Stimulated activated memory B cell treated with anti-CD40 and anti-IgM and Interleukin-4, amounts not matched to agents 10 μg/mL and 1 μg/mL and 100 μg/mL, for 72 hours (primary cell): ENCODE data around the gene PYGM.

Experiments
- ATAC-seq: fragments of 150-1000 bp; cut with Tn5 transposase; 2 replicates; pipeline ENCODE4 v1.10.0; 2021
- H3K27ac Mint-ChIP-seq: one replicate; pipeline ENCODE4 v1.8.0; 2022; ENCODE audit warnings: mild to moderate bottlenecking, mixed read lengths
- H3K27me3 Mint-ChIP-seq: one replicate; pipeline ENCODE4 v1.8.0; 2022; ENCODE audit warnings: mixed read lengths
- H3K36me3 Mint-ChIP-seq: one replicate; pipeline ENCODE4 v1.8.0; 2022; ENCODE audit warnings: mixed read lengths
- H3K4me1 Mint-ChIP-seq: one replicate; pipeline ENCODE4 v1.8.0; 2022; ENCODE audit warnings: mixed read lengths
- H3K4me3 Mint-ChIP-seq: one replicate; pipeline ENCODE4 v1.8.0; 2022; ENCODE audit warnings: mild to moderate bottlenecking, moderate library complexity, mixed read lengths
- H3K9me3 Mint-ChIP-seq: one replicate; pipeline ENCODE4 v1.8.0; 2022; ENCODE audit warnings: mixed read lengths

The PYGM gene

DNA sequence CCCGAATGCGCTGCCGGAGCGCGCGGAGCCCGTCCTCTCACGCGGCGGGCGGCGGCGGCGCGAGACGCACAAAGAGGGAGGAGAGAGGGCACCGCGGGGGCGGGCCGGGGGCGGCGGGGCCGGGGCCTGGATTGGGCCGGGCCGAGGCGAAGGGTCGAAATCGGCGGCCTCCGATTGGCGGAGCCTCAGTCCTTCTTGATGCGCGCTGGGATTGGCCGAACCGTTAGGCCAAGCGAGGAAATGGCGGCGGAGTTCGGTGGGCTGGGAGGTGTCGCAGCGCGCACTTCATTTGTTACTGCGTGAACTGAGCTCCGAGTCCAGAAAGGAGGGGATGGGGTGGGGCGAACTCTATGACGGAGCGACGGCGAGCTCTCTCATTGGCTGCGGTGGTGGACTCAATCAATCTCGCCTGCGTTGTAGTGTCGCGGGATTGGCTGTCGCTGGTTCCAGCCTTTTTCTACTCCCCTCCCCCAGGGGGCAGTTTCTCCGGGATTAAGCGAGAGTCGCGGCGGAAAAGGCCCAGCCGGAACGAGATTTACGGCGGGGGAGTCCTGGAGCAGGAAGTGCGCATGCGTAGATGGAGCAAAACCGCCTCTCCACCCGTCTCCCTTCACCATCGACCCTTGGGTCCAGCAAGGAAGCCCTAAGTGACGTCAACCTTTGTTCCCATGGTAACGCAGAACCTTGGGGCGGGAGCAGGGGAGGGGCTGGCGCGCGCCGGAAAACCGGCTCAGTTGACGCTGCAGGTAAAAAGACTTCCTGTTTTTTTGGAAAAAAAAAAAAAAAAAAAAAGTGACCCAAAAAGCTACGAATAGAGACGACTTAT is 18.9 kb upstream of the PYGM start, which contains the start of gene SF1:
SF1 (minus strand) TSS at position 70 of the 826 bp plus-strand sequence. CDS start 150 bp downstream, outside the sequence.
- H3K27me3 Mint-ChIP-seq = no peaks in the 10 kb centered on the region
- peak; percentile 95 for ATAC-seq
- peaks cover 41% of the 10 kb centered on the region for H3K36me3 Mint-ChIP-seq
- H3K9me3 Mint-ChIP-seq = no peaks in the 10 kb centered on the region
- H3K27ac Mint-ChIP-seq = peak within 1 kb of the TSS; percentile 100
- peaks cover 66% of the 10 kb centered on the region for H3K4me1 Mint-ChIP-seq
- H3K4me3 Mint-ChIP-seq = peak within 1 kb of the TSS; percentile 95

DNA sequence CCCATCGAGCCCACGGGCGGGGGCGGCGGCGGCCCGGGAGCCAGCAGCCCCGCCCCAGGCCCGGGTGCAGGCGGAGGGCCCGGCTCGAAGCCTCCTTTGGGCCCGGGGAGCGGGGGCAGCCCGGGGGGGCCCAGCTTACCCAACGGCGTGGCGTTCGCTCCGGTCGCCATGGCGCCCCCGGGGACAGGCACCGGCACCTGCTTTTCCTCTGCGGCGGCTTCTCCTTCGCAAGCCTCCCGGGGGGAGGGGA is 18.4 kb upstream of the PYGM start:
- ATAC-seq = peak; percentile 42
- H3K36me3 Mint-ChIP-seq = peaks cover 46% of the 10 kb centered on the region
- no peaks in the 10 kb centered on the region for H3K27me3 Mint-ChIP-seq
- H3K4me3 Mint-ChIP-seq = peak overlapping the region; percentile 93
- peaks cover 70% of the 10 kb centered on the region for H3K4me1 Mint-ChIP-seq
- H3K9me3 Mint-ChIP-seq = no peaks in the 10 kb centered on the region
- H3K27ac Mint-ChIP-seq = peak overlapping the region; percentile 100

DNA sequence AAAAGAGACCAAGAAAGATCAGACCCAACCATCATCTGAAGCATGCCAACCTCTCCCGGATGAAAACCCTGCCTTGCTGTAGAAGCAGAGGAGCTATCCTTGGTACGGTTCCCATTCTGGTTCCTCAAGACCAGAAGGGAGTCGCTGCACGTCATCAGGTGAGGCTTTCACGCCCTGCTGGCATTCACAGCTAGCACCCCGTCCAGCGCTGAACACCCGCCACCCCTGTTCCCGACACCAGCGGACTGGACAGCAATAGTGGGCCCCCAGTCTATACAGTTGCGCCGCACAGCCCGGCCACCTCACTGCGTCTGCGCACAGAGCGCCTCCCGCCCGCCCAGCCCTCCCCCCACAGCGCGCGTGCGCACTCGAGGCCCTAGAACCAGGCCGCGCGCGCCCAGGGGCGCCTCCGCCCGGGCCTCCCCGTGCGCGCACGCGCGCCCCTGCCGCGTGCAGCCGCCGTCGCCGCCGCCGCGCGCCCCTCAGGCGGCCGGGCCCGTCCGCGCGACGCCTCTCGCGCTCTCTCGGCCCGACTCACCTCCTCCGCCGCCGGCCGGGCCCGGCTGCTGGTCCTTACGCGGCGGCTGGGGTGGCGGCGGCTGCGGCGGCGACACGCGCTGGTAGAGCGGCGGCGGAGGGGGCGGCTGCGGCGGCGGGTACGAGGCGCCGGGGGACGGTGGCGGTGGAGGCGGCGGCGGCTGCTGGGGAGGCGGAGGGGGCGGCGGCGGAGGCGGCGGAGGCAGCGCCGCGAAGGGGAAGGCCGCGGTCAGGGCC is 17.9 kb upstream of the PYGM start:
- Mint-ChIP-seq H3K27ac (peak overlapping the region; percentile 100), H3K27me3 (no peaks in the 10 kb centered on the region), H3K4me3 (peak overlapping the region; percentile 95), H3K4me1 (peaks cover 70% of the 10 kb centered on the region), H3K36me3 (peaks cover 51% of the 10 kb centered on the region), H3K9me3 (no peaks in the 10 kb centered on the region)
- peak; percentile 41 for ATAC-seq

DNA sequence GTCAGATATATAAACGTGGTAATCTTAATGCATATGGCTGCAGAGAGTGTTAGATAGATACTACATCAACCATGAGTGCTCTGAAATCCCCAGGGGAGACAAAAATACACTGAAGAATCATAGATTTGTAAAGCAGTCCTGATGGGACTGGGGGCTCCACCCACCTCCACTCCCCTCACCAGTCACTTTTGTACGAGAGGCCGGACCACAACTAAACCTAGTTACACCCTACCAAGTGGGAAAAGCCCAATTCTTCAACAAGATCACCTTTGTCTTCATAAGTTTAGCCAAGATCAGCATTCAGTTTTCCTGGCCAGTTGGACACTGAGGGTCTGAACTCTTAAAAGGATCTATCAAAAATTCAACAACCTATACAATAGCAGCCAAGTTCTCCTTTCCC is 17.1 kb upstream of the PYGM start:
- Mint-ChIP-seq H3K27me3 (no peaks in the 10 kb centered on the region), H3K36me3 (peaks cover 59% of the 10 kb centered on the region), H3K27ac (peak overlapping the region; percentile 87), H3K9me3 (no peaks in the 10 kb centered on the region), H3K4me1 (peaks cover 71% of the 10 kb centered on the region), H3K4me3 (peak overlapping the region; percentile 95)
- no peak for ATAC-seq

DNA sequence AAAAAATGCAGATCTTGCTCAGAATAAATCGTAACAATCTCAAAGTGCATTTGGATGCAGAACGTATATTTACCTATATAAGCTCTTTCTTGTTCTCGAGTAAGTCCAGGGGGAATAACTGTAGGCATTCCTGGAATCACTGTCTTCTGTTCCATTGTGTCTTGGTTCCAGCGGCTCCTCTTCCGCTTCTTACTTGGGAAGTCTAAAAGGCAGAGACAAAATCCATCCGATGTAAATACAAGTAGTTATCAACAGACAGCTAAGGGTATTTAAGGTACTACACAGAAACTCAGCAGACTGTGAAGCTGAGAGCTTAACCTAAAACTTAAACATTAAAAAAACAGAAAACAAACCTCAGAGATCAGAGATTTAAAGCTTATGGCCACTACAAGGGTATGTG is 16.7 kb upstream of the PYGM start:
- H3K27me3 Mint-ChIP-seq = no peaks in the 10 kb centered on the region

DNA sequence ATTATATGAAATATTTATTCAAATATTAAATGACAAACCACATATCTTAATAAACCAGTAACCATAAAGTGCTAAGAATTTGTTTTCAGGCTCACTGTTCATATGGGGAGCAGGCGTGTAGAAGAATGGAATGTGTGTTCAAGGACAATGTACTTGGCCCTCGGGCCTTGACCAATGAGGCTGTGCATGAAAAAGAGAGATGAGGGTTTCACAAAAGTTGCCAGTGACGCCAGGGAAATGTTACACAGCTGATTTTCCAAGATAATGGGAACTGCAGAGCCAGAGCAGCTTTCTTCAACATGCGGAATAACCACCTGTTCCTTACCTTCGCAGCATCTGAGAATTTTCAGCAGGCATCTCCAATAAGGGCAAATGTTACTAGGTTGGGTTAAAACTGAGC is 14.4 kb upstream of the PYGM start:
- Mint-ChIP-seq H3K4me1 (peaks cover 78% of the 10 kb centered on the region), H3K27me3 (no peaks in the 10 kb centered on the region), H3K4me3 (peak overlapping the region; percentile 26), H3K36me3 (peaks cover 79% of the 10 kb centered on the region), H3K27ac (no peak overlapping the region), H3K9me3 (no peaks in the 10 kb centered on the region)
- no peak for ATAC-seq

More for the DNA sequence above, 16.7 kb upstream of the PYGM start:
- Mint-ChIP-seq H3K27ac (peak overlapping the region; percentile 87), H3K9me3 (no peaks in the 10 kb centered on the region), H3K4me3 (peak overlapping the region; percentile 95), H3K36me3 (peaks cover 63% of the 10 kb centered on the region), H3K4me1 (peaks cover 76% of the 10 kb centered on the region)
- ATAC-seq = no peak

DNA sequence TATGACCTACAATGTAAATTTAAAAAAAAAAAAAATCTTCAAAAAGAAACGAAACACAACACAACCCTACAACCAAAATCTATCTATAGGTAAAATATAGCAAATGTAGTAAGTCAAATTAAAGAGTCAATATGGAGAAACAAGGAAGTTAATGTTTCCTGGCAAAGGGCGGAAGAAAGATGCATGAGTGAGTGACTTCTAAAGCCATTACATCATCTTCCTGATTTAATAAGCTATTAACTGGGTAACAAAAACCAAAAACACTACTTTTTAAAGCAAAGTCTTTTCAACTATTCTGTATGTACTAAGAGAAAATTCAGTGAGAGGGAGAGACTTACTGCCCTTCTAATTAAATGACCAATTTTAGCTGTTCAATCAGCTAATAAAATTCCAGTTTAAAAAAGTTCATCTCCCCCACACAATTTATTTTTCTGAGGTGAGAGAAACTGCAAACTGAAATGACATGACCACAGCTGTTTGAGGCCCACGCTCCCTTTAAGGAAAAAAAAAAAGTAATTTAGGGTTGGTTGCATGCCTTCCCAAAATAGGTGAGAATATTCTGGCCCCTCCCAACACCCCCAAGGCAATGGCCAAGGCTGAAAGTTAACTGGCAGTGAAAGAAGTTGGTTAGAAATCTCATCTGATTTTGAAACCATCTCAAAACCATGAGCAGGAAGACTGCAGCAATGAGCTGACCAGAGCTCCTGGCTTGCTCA is 12.7 kb upstream of the PYGM start:
- Mint-ChIP-seq H3K4me1 (peaks cover 93% of the 10 kb centered on the region), H3K4me3 (peak overlapping the region; percentile 74), H3K9me3 (no peaks in the 10 kb centered on the region), H3K27ac (peak overlapping the region; percentile 90), H3K27me3 (no peaks in the 10 kb centered on the region), H3K36me3 (peaks cover 94% of the 10 kb centered on the region)
- ATAC-seq = peak; percentile 54

DNA sequence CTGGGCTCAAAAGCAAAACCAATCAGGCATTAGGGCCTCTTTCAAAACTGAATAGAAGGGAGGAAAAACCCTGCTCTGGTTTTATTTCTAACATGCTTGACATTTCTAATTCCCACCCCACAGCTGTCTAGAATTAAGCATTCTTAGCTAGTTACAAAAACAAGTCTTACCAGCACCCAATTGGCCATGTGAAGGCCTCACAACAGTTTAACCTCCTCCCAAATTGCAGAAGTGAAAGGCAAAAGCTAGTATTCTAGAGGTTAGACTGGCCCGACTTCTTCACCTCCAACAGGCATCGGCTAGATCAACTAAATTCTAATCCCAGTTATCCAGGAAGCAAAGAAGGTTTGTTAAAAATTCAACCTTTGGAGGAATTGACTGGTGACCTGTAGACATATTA is 12.1 kb upstream of the PYGM start:
- Mint-ChIP-seq H3K4me3 (peak overlapping the region; percentile 74), H3K27ac (peak overlapping the region; percentile 90), H3K27me3 (no peaks in the 10 kb centered on the region), H3K9me3 (no peaks in the 10 kb centered on the region), H3K4me1 (peaks cover 93% of the 10 kb centered on the region), H3K36me3 (peaks cover 93% of the 10 kb centered on the region)
- peak; percentile 94 for ATAC-seq

DNA sequence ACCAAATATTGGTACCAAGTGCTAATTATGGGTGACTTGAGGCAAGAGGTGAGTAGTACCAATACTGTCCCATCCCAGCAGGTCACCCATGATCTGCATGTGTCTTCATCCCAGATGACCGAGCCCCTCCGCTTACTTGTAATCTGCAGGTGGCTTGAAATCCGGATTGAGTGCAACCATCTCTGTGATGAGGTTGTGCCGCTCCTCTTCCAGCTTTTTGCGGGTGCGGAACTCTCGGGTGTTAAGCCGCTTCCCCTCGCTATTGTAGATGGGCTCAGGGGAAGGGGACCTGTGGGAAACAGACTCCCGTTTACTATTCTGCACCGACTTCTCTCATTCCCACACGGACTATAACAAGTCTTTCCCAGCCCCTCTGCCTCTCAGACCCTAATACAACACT is 10.3 kb upstream of the PYGM start:
- no peaks in the 10 kb centered on the region for H3K27me3 Mint-ChIP-seq
- H3K9me3 Mint-ChIP-seq = no peaks in the 10 kb centered on the region
- H3K4me3 Mint-ChIP-seq = no peak overlapping the region
- H3K36me3 Mint-ChIP-seq = peaks cover 92% of the 10 kb centered on the region
- ATAC-seq = no peak
- H3K4me1 Mint-ChIP-seq = peaks cover 93% of the 10 kb centered on the region
- peak overlapping the region; percentile 90 for H3K27ac Mint-ChIP-seq

DNA sequence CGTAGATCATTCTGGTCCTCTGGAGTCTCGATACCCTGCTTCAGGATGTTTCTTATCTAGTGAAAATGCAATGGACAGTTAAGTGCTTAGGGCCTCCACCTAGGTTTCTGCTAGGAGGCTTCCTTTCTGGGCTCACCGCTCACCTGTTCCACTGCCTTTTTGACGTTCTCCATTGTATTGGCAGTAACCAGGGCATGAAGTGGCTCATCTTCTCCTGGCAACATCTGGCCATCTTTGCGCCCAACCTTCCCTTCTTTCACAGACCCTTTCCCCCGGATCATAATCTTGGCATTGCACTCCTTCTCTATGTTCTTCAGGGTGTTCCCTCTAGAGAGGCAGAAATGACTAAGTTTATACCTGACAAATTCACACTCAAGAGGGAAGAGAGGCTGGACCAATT is 9.5 kb upstream of the PYGM start:
- no peak overlapping the region for H3K4me3 Mint-ChIP-seq
- no peaks in the 10 kb centered on the region for H3K9me3 Mint-ChIP-seq
- ATAC-seq = no peak
- H3K27me3 Mint-ChIP-seq = no peaks in the 10 kb centered on the region
- H3K36me3 Mint-ChIP-seq = peaks cover 93% of the 10 kb centered on the region
- peak overlapping the region; percentile 67 for H3K27ac Mint-ChIP-seq
- H3K4me1 Mint-ChIP-seq = peaks cover 93% of the 10 kb centered on the region

DNA sequence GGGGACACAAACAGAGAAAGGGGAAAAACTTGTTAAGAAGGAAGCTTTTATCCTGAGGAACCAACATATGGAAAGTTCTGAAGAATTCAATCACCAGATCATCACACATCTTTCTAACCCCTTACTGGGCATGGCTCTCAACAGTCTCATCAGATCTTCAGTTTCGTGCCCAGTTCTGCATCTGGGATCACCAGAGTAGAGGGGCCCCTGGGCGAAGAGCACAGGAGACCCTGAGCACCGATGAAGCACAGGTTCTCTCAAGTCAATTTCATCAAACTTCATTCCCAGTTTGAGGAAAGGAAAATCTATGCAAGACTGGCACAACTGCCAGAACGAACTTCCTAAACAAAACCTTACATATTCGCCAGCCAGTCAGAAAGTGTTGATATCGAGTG is 8.5 kb upstream of the PYGM start:
- no peaks in the 10 kb centered on the region for H3K27me3 Mint-ChIP-seq
- H3K9me3 Mint-ChIP-seq = no peaks in the 10 kb centered on the region
- H3K36me3 Mint-ChIP-seq = peaks cover 87% of the 10 kb centered on the region
- ATAC-seq = no peak
- H3K4me1 Mint-ChIP-seq = peaks cover 95% of the 10 kb centered on the region
- no peak overlapping the region for H3K4me3 Mint-ChIP-seq
- H3K27ac Mint-ChIP-seq = peak overlapping the region; percentile 69

DNA sequence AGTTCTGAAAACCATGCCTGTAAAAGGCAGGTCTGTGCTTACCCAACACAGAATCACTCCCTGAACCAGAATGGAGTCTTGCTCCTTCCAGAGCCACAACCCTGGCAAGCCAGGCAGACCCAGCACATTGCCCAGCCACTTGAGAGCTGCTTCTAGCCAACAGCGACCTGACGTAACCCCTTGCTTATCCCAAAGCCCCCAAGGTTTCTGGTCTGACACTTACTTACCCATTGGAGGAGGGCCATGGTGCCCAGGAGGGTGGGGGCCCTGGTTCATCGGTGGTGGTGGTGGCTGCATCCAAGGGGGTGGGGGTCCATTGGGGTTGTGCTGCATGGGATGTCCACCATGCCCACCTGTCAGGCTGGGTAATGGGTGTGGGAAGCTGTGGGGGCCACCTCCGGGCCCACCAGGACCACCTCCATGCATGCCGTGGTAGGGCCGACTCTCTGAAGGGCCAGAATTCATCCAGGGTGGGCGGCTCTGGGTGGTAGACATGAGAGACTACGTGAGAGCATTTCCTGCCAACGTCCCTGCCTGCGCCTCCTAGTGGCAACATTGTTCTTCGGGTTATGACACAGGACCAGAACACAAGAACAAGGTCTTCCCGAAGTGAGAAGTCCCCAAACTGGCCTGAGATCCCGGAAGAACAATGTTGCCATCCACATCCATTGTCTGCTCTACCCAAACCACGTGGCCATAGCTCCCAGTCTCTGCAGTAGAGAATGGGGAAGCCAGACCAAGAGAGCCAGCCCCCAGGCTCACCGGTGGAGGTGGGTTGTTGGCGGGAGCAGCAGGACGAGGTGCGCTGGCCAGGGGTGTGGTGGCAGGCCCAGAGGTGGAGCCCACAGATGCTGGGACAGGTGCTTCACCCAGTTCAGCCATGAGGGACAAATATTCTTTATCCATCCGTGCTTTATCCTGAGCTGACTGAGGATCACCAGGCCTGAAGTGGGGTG is 7.8 kb upstream of the PYGM start:
- Mint-ChIP-seq H3K27me3 (no peaks in the 10 kb centered on the region), H3K27ac (peak overlapping the region; percentile 69), H3K9me3 (no peaks in the 10 kb centered on the region), H3K4me3 (no peak overlapping the region), H3K36me3 (peaks cover 84% of the 10 kb centered on the region), H3K4me1 (peaks cover 95% of the 10 kb centered on the region)
- ATAC-seq = no peak

DNA sequence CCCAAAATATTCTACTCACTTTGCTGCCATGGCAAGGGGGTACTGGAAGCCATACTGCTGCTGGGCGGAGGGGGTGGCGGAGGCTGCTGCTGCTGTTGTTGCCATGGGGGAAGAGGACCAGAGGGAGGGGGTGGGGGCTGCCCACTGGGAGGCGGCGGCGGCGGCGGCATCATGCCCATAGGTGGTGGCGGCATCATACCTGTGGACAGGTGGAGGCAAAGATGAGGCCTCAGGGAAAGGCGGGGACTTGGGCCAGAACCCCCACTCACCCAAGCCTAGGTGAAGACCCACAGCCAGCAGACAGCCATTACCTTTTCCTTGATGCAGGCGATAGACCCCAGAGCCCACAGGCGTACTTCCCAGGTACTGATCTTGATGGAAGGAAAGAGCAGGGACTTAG is 7.1 kb upstream of the PYGM start:
- no peak overlapping the region for H3K4me3 Mint-ChIP-seq
- H3K27me3 Mint-ChIP-seq = no peaks in the 10 kb centered on the region
- H3K27ac Mint-ChIP-seq = peak overlapping the region; percentile 57
- no peaks in the 10 kb centered on the region for H3K9me3 Mint-ChIP-seq
- peaks cover 95% of the 10 kb centered on the region for H3K4me1 Mint-ChIP-seq
- H3K36me3 Mint-ChIP-seq = peaks cover 80% of the 10 kb centered on the region
- ATAC-seq = no peak

DNA sequence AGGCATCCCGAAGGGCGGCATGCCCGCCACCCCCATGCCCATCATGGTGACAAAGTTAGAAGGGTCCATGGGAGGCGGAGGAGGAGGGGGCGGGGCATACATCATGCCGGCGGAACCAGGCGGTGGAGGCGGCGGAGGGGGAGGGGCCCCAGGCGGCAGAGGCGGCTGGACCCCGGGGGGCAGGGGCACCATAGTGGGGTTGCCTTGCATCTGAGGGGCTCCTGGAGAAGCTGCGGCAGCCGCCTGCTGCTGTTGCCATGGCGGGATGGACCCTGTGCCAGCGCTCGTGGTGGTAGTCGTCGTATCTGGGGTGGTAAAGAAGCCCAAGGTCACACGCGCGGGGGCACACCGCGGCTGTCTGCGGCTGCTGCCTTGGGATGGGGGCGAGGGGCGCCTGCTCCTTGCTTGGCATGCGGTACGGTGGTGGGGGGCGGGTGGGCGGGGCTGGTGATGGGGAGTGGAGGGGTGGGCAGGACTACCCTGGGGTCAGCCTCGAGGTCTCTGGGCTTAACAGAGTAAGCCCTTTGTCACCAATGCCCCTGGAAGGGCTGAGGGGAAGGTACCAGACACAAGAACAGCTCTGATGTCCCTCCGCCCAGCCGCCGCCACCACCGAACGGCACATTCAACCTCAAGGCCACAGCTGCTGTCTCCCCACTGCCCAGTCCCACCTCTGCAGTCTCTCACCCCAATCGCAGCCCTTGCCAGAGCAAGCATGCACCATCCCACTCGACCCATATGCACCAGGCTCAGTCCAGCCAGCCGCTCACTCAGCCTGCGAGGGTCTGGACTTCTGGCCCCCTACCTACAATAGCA is 6.3 kb upstream of the PYGM start:
- H3K9me3 Mint-ChIP-seq = no peaks in the 10 kb centered on the region
- H3K27ac Mint-ChIP-seq = peak overlapping the region; percentile 57
- ATAC-seq = no peak
- H3K4me3 Mint-ChIP-seq = peak overlapping the region; percentile 54
- H3K27me3 Mint-ChIP-seq = no peaks in the 10 kb centered on the region
- H3K36me3 Mint-ChIP-seq = peaks cover 73% of the 10 kb centered on the region
- H3K4me1 Mint-ChIP-seq = peaks cover 97% of the 10 kb centered on the region
